Measurements from ENCODE around the gene INPP5D.
"Not testable (repeated sequence)": the region's sequence is repeated elsewhere in the genome, so short reads cannot be mapped to it uniquely, and the experiment has no call there.

INPP5D gene

DNA sequence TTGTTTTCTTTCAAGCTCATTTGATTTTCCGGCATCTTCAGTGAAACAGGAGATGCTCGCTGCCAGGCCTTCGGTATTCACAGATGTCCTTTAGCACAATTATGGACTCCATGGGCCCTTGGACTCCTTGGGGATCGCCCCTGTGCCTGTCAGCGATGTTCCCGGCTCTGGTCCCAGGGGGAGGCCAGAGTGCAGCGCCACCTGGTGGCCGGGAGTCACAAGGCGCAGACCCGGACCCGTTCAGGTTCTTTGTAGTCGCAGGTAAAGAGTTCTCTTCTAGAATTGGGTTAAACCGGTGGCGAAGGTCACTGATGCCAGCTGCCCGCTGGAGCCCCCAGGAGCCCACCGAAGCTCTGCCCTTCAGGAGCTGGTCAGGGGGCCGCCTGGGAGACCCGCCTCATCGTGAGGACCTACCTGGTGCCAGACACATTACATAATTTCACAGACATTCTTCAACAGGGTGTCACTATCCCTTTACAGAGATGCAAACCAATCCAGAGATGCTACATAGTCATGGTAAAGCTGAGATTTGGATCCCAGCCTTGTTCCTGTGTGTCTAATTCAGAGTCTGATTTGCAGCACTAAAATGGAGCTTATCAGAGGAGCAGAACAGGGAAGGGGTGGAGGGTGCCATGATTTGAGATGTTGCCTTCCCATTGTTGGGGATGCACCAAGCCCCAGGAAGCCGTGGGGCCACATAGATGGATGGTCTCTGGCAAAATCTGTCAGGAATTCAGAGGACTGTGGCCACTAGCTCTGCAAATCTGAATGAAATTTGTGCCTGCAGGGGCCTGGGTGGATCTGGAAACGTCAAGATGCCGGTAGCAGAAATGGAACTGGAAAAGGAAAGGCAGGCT lies 6.0 kb upstream of the INPP5D start:
- peak; percentile 70 for DNase-seq

GRCh38 chr2:233055362-233055761 lies 4.8 kb upstream of the INPP5D start:
- DNase-seq = no peak

GRCh38 chr2:233056961-233057605 lies 3.1 kb upstream of the INPP5D start:
- no peak for DNase-seq

GRCh38 chr2:233058717-233059546 lies 1.2 kb upstream of the INPP5D start:
- no peak for DNase-seq

DNA sequence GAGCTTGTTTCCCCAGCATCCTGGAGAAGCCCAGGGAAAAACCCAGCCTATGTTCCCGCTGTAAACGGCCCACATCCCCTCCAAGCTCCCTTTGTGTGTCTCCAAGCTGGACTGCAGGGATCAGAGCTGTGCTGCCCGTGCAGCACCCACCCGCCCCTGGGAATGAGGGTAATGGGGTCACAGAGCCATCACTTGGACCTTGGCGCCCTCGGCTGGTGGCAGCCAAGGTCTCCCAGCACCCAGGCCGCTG lies 670 bp upstream of the INPP5D start:
- DNase-seq = no peak

DNA sequence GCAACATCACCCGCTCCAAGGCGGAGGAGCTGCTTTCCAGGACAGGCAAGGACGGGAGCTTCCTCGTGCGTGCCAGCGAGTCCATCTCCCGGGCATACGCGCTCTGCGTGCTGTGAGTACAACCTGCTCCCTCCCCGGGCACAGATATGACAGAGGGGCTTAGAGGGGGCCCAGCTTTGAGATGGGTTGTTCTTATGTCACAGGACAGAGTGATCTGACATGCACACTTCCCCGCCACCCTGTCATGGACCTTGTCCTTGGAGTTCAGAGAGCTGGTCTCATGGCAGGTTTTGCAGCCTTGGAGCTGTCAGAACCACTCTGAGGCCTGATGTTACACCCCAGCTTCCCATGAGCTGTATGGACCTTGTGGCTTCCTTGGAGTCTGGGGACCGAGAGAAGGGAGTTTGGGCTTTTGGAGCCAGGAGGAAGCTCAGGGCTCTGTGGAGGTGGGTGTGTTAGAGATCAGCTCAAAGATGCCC lies 398 bp downstream of the INPP5D start:
- no peak for DNase-seq

DNA sequence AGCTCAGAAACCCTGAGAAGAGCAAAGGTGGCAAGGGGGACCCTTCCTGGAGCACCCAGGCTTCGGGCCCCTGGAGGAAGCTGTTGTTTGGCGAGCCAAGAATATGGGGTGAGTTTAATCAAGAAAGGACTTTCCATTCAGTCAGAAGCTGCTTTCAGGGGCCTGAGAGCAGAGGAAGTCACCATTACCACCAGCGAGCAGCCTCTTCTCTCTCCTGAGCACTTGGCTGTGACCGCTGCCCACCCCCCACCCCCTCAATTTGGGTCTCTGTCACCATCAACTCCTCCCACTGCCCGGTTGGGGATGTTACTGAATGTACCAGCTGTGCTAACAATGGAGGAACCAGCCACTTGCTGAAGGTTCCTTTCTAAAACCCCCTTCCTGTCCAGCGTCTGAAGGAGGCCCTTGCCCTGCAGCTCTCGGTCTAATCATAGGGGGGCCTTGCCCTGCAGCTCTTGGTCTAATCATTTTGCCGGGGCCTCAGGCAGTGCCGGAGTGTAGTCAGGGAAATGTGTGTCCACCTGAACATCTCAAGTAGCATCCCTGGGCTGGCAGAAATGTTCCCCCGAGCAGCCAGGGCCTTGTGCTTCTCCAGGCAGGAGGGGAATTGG lies 943 bp downstream of the INPP5D start:
- no peak for DNase-seq

- peak; percentile 67 for DNase-seq
Measured at GRCh38 chr2:233061591-233062450, 1.7 kb downstream of the INPP5D start.

GRCh38 chr2:233062451-233062850 lies 2.3 kb downstream of the INPP5D start:
- DNase-seq = no peak

GRCh38 chr2:233062946-233063268 lies 2.8 kb downstream of the INPP5D start:
- no peak for DNase-seq

- DNase-seq = no peak
Measured at GRCh38 chr2:233063269-233063975, 3.3 kb downstream of the INPP5D start.

DNA sequence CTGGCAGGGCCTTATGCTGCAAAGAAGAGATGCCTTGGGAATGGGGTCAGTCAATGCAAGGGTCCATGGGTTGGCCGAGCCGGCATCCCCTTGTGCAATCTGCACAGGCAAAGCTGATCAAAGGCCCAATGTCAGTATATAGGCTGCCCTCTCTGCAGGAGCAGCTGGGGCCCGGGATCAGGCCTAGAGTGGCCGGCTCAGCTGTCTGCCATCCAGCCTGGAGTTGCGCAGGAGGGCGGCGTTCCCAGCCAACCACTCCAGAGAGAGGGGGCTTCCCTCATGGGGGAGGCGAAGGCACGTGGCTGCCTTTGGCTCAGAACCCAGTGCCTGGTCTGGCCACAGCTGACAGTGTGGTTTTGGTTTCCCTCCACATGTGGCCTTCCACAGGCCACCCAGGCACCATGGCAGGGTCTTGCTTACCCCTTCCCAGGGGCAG lies 3.9 kb downstream of the INPP5D start:
- DNase-seq = peak; percentile 61

DNA sequence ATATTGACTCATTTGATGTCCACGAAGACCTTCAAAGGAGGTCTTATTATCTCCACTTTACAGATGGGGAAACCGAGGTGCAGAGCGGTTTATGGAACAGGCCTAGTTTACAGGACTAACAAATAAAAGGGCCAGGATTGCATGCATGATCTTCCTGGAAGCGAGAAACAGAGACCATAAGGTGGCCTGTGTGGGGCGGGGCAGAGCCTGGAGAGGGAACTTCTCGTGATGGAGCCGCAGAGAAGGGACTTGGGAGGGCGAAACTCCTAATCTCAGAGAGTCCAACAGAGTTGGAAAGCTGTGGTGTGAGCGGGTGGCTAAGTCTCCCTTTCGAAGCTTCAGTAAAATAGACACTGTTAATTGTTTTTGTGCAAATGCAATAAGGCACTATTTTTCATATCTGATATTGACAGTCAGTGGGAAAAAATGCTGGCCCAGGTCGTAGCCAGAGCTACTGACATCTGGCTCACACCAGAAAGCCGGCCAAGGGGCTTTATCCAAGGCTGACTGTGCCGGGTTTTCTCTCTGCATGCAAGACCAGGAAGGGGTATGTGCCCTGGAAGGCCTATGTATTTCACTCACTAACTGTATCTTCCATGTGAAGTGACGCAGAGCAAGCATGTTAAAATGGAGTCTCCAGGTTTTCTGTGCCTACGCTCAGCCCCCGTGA lies 4.5 kb downstream of the INPP5D start:
- no peak for DNase-seq

- not testable (repeated sequence) for DNase-seq
Measured at GRCh38 chr2:233065200-233065589, 5.1 kb downstream of the INPP5D start.

DNA sequence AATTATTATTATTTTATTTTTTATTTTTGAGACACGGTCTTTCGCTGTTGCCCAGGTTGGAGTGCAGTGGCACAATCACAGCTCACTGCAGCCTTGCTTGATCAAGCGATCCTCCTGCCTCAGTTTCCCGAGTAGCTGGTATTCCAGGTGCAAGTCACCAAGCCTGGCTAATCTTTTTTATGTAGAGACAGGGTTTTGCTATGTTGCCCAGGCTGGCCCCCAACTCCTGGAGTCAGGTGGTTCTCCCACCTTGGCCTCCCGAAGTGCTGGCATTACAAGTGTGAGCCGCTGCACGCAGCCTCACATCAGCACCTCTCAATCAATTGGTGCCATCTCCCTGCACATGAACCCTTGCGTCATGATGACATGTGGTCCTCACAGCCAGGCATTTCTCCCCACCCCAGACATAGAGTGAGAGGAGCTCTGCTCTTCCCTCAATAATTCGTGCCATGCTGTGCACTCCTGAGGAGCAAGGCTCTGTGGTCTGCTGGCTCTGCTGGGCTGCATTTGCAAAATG lies 5.9 kb downstream of the INPP5D start:
- DNase-seq = no peak

DNA sequence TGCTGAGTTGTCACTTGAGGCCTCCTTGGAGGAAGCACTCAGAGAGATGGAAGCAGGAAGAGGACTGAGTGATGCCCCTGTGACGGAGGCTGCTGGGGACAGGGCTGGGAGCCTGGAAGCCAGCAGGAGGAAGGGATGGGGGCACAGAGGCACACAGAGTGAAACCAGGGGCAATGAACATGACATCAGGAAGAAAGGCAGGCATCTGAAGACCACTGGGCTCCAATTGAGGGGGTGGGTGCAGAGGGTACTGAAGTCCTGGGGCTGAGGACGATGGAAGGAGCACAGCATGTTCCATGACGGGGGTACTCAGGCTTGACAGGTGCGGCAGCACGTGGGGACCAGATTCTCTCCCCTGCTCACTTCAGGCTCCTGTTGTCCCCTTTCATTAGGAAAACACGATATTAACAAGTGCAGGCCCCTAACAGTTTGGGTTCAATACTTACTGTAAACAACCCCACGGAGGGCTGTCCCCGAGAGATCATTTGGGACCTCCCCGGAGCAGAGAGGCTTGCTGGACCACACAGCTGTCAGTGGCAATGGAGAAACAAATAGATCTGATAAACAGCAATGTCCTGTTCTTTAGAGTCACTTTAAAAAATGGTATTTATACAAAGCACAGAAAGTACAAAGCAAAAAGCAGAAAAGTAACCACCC lies 8.7 kb downstream of the INPP5D start:
- DNase-seq = no peak

DNA sequence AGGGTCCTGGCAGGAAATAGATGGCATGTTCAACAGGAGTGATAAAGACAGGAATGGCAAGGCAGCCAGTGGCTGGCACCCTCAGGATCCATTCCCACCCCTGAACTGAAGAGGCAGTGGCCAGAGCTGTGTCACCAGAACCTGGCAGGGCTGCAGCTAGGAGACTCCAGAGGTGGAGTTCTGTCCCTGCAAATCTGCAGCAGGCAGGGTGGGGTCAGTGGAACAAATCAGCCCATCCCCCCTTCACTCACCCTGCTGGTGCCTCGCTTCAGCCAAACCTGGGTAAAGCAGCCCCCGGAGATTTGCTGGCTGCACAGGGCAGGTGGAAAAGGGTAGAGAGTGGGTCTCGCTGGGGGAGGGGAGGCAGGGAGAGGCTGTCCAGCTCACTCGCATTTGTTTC lies 12.7 kb downstream of the INPP5D start:
- DNase-seq = no peak

DNA sequence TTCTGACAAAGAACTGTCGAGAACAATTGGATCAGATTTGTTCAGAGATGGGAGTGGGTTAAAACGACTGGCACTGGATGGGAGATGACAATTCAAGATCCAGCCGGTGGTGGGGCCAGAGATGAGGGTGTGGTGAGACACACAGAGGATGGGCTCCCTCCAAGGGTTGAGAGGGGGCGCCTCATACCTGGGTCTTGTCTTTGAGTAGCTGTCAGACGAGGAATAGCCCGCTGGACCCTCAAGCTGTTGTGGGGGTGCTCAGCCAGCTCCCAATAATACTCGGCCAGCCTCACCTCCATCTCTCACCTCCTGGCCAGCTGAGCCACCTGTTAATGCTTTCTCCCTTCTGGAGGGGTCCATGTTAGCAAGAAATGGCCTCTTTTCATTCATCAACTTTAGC lies 14.0 kb downstream of the INPP5D start:
- DNase-seq = no peak

DNA sequence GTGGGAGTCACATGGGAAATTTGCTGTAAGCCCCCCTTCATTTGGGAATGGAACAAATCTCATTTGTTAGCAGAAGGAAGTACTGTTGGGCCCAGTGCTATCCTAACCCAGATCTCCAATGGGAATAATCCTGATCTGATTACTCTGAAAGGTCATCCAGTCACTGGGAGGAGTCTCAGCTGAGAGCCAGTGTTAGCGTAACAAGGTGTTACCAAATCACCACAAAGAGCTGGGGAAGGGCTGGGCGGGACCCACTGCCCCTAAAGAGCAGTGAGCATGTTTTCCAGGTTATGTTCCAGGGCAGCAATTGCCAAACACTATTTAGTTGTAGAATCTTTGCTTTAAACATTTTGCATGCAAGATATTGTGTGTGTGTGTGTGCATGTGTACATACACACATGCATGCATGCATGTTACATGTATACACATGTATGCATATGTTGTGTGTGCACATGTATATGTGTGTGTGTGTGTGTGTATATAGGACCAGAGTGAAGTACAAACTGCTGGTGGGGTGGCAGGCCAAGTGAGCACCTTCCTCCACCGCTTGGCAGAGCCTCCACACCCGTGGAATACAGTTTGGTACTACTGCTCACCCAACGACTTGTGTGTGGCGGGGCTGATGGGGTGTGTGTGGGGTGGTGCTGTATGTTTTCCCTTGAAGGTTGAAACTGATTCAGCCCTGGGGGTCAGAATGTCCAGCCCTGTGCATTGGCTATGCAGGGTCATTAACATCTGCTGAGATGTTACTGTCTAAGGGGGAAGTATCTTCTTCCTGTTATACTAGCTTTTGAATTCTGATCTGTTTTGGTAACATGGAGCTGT lies 15.2 kb downstream of the INPP5D start:
- no peak for DNase-seq
